EL (cell line): ENCODE data around the gene OSBPL1A.

Experiments
- DNase-seq: peaks from one replicate; pipeline ENCODE4 v3.0.0-alpha.2; 2016

The OSBPL1A gene

GRCh38 chr18:24212939-24213338 is 184.7 kb downstream of the OSBPL1A start:
- peak; percentile 92 for DNase-seq

GRCh38 chr18:24209558-24209957 is 188.1 kb downstream of the OSBPL1A start:
- peak; percentile 22 for DNase-seq

- no peak for DNase-seq
Measured at GRCh38 chr18:24208270-24209035, 189.2 kb downstream of the OSBPL1A start.

GRCh38 chr18:24204904-24205303 is 192.7 kb downstream of the OSBPL1A start:
- no peak for DNase-seq

GRCh38 chr18:24201699-24202687 is 195.6 kb downstream of the OSBPL1A start:
- no peak for DNase-seq

DNA sequence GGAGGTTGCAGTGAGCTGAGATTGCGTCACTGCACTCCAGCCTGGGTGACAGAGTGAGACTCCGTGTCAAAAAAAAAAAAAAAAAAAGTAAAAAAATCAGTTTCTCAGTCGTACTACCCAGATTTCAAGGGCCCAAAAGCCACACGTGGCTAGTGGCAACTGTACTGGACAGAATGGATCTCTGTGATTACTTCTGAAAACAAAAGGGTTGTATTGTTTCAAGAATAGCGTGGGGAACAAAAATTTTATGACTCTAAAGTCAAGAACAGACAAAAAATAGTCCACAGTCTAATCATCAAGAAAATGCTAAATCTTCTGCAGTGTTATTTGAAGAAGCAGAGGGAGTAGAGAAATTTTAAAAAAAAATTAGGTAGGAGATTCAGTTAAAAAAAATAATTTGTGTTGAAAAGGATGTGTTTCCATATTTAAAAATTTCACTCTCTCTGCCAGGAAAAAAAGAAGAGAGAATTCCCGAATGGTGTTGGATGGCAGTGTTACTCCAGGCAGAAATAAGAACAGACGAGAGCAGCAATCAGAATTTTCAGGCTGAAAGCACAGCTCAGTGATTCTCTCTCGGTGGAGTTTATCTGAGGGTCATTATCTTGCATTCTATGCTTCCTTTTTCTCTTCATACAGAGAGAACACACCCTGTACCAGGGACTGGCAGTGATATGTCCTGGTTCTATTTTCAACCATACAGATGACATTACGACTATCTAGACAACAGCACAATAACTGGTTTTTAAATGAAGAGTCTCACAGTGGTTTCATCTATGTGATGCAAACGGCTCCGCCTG is 196.9 kb downstream of the OSBPL1A start:
- DNase-seq = no peak

GRCh38 chr18:24199372-24199962 is 198.2 kb downstream of the OSBPL1A start:
- DNase-seq = no peak

DNA sequence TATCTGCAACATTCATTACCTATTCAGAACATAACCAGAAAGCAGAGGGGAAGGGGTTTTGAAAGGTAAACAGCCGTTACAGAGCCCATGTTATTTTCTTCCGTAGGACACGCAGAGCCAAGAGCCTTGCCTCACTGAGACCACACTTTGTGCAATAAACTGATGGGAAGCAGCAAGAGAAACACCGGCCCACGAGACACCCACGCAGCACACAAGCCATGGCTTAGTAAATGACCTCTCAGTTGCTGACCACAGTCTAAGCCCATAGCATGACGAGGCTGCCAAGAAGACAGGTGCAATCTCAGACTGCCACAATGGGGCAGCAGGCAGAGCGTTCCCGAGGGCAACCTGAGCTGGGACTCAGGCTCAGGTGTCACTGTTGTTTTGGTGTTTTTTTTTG is 199.2 kb downstream of the OSBPL1A start:
- no peak for DNase-seq

GRCh38 chr18:24197412-24197811 is 200.2 kb downstream of the OSBPL1A start:
- DNase-seq = no peak

DNA sequence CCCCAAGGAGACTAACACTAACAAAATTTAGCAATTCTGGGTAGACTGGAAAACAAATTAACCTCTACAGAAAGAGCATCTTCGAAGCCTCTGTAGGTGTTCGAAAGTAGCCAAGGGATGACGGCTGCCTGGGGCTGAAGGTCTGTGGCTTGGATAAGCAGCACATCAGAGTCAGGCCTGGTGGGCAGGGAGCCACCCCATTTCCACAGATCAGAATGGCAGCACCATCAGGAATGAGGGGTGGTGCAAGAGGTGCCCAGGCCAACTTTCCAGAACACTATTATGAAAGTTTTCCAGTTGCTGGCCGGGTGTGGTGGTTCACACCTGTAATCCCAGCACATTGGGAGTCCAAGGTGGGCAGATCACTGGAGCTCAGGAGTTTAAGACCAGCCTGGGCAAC is 200.9 kb downstream of the OSBPL1A start:
- no peak for DNase-seq

- no peak for DNase-seq
Measured at GRCh38 chr18:24195296-24196053, 202.1 kb downstream of the OSBPL1A start.

DNA sequence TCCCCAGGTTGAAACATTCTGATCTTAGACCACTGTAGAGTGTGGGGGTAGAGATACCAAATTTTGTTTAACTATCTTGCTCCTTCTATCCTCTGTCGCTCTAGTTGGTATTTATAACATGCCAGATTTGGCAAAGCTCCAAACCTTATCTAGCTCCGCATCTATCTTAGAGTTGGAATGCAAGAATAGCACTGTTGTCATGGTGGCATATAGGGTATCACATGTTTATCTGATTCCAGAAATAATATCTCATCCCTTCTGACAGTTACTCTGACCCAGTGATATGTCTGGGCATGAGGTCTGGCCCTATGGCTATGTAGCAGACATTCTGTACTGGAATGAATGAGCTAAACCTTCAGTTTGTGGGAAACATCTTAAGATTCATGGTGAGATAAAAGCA is 207.0 kb downstream of the OSBPL1A start:
- DNase-seq = no peak

- no peak for DNase-seq
Measured at GRCh38 chr18:24189664-24190346, 207.8 kb downstream of the OSBPL1A start.

GRCh38 chr18:24189007-24189528 is 208.6 kb downstream of the OSBPL1A start:
- DNase-seq = no peak

GRCh38 chr18:24188120-24188519 is 209.5 kb downstream of the OSBPL1A start:
- no peak for DNase-seq

- DNase-seq = no peak
Measured at GRCh38 chr18:24187689-24188088, 209.9 kb downstream of the OSBPL1A start.

DNA sequence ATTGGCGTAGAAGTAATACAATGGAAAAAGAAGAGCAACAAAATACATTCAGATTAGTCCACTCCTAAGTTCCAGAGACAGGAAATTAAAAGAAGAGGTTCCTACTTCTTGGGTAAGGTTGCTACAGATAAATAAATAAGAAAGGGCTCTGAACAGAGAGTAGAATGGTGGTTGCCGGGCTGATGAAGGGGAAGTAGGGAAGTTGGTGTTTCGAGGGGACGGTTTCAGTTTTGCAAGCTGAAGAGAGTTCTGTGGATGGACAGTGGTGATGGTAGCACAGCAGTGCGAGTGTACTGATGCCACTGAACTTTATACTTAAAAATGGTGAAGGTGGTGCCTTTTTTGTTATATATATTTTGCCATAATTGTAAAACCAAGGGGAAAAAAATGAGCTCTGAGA is 210.6 kb downstream of the OSBPL1A start:
- no peak for DNase-seq

DNA sequence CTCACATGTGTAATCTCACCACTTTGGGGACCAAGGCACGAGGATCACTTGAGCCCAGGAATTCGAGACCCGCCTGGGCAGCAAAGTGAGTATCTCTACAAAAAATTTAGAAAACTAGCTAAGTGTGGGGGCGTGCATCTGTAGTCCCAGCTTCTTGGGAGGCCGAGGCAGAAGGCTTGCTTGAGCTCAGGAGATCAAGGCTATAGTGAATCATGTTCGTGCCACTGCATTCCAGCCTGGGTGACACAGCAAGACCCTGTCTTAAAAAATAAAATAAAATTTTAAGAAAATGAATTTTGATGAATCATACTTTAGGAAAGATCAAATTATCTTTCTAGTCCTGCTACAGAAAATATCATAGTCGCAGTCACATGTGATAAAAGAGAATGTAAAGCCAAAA is 211.8 kb downstream of the OSBPL1A start:
- peak; percentile 67 for DNase-seq

- peak; percentile 42 for DNase-seq
Measured at GRCh38 chr18:24181806-24182205, 215.8 kb downstream of the OSBPL1A start.

DNA sequence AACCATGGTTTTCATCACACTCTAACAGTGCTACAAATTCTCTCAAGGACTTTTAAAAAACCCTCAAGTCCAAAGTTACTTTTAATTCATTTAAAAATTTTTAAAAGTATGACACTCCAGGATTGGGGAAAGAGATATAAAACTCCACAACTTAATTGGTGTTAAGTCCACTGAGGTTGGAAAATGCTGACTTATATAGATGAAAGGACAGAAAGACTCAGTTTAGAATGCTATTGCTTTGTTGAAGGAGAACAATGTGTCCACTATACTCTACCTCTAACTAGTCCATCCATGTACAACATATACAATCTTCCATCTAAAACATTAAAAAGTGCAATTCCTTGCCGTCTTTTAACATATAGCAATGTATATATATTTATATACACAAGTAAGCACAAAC is 217.6 kb downstream of the OSBPL1A start:
- DNase-seq = no peak
